ENCODE data around the gene CAMSAP3.
"Not testable (repeated sequence)": the region's sequence is repeated elsewhere in the genome, so short reads cannot be mapped to it uniquely, and the experiment has no call there.

Gene CAMSAP3

GRCh38 chr19:7575434-7576040, 20.1 kb upstream of the CAMSAP3 start:
- DNase-seq = no peak

- DNase-seq = not testable (repeated sequence)
Observed at GRCh38 chr19:7577422-7577821, 18.2 kb upstream of the CAMSAP3 start.

GRCh38 chr19:7578127-7578526, 17.5 kb upstream of the CAMSAP3 start:
- DNase-seq = no peak

- no peak for DNase-seq
Observed at GRCh38 chr19:7579182-7579581, 16.5 kb upstream of the CAMSAP3 start.

GRCh38 chr19:7582446-7582845, 13.2 kb upstream of the CAMSAP3 start:
- DNase-seq = no peak

- no peak for DNase-seq
Observed at GRCh38 chr19:7589822-7590221, 5.8 kb upstream of the CAMSAP3 start.

- DNase-seq = no peak
Observed at GRCh38 chr19:7590256-7590655, 5.4 kb upstream of the CAMSAP3 start.

- DNase-seq = no peak
Observed at GRCh38 chr19:7596211-7596937, 711 bp downstream of the CAMSAP3 start.

GRCh38 chr19:7597689-7598088, 2.0 kb downstream of the CAMSAP3 start:
- DNase-seq = no peak

- no peak for DNase-seq
Observed at GRCh38 chr19:7598180-7598579, 2.5 kb downstream of the CAMSAP3 start.

- no peak for DNase-seq
Observed at GRCh38 chr19:7600721-7601120, 5.1 kb downstream of the CAMSAP3 start.

GRCh38 chr19:7602240-7602934, 6.7 kb downstream of the CAMSAP3 start:
- no peak for DNase-seq

GRCh38 chr19:7602935-7603497, 7.4 kb downstream of the CAMSAP3 start:
- no peak for DNase-seq

GRCh38 chr19:7603919-7604318, 8.3 kb downstream of the CAMSAP3 start:
- no peak for DNase-seq

GRCh38 chr19:7605490-7606222, 10.0 kb downstream of the CAMSAP3 start:
- no peak for DNase-seq

GRCh38 chr19:7606289-7606688, 10.6 kb downstream of the CAMSAP3 start:
- no peak for DNase-seq

- no peak for DNase-seq
Observed at GRCh38 chr19:7607212-7607873, 11.7 kb downstream of the CAMSAP3 start.

GRCh38 chr19:7607874-7608560, 12.4 kb downstream of the CAMSAP3 start:
- no peak for DNase-seq

- no peak for DNase-seq
Observed at GRCh38 chr19:7610491-7611240, 15.0 kb downstream of the CAMSAP3 start.

- no peak for DNase-seq
Observed at GRCh38 chr19:7611541-7612279, 16.0 kb downstream of the CAMSAP3 start.
